Peyer's patch (tissue), 4 donors: ENCODE results near the gene SLC4A3. TPM values are rescaled to one million over a fixed set of nuclear protein-coding genes. Genes with fewer than 3 reads are reported as not detected.

Experiments
- DNase-seq, 3 donors: peaks; one replicate each; pipeline ENCODE4 v3.0.0-alpha.2; 2017 to 2019
- H3K27ac ChIP-seq, 4 donors: fragments of 200-600 bp; sonication (generic); one replicate each; pipeline ENCODE4 v1.5.1; 2016 to 2019
- H3K27me3 ChIP-seq, 2 donors: fragments of 200-600 bp; sonication (generic); one replicate each; pipeline ENCODE4 v1.5.1; 2019
- H3K36me3 ChIP-seq, 3 donors: fragments of 200-600 bp; sonication (generic); one replicate each; pipeline ENCODE4 v1.5.1; 2016 to 2019
- H3K4me1 ChIP-seq, 4 donors: fragments of 200-600 bp; sonication (generic); one replicate each; pipeline ENCODE4 v1.5.1; 2016 to 2019
- H3K4me3 ChIP-seq, 4 donors: fragments of 200-600 bp; sonication (generic); 1 replicate in 3 of 4; 2 replicates in 1 of 4; pipeline ENCODE4 v1.5.1; 2016 to 2019; ENCODE audit warnings: mild to moderate bottlenecking in 1 of 4
- H3K9me3 ChIP-seq, 4 donors: fragments of 200-600 bp; sonication (generic); one replicate each; pipeline ENCODE4 v1.5.1; 2016 to 2019; ENCODE audit warnings: mild to moderate bottlenecking in 1 of 4
- POLR2A ChIP-seq, 2 donors: fragments of 450-650 bp; IDR thresholded peaks; one replicate each; pipeline ENCODE4 v1.5.1; 2017; ENCODE audit warnings: antibody characterized with exemption in 2 of 2, mild to moderate bottlenecking in 2 of 2, moderate library complexity in 2 of 2
- total RNA-seq, 4 donors: library from RNA; depleted of rRNA; stranded (reverse); fragments of >200 nt; gene quantifications; one replicate each; pipeline ENCODE4 v1.1.0, GENCODE V29; 2016
- TF ChIP-seq, protein P1 (sequence below), 6 experiments: fragments of 450-650 bp in 4 of 6; fragments of 200-600 bp in 2 of 6; sonication (generic) in 1 of 6; IDR thresholded peaks; one replicate each; pipeline ENCODE4 v1.5.1; 2017 to 2019; ENCODE audit warnings: antibody characterized with exemption in 6 of 6, mild to moderate bottlenecking in 3 of 6, moderate library complexity in 1 of 6

Gene SLC4A3
- total RNA-seq, 4 donors from 2014 or later, result 0.57 to 8.1 TPM; not detected in 2

DNA sequence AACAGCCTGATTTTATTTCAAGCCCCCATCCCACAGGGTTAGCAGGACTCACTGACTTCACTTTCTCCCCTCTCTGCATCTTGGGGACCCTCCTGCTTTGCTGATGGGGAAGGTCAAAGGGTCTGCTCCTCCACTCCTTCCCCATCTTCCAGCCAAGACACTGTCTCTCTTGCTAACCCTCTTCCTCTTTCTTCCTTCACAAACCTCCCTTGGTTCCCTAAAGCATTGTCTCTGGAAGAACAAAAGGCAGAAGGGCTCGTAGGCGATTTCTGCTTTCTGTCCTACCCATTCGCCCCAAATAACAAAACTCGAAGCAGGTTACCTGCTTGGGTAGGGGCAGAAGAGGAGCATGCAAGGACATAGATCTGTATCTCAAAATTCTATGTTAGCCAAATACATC lies 5.5 kb upstream of the SLC4A3 start:
- Histone ChIP-seq H3K27ac (no peak overlapping the region), H3K27me3 (no peaks in the 10 kb centered on the region), H3K4me3 (no peak overlapping the region), H3K9me3 (no peaks in the 10 kb centered on the region), H3K36me3 (no peaks in the 10 kb centered on the region), H3K4me1 (no peaks in the 10 kb centered on the region)
- TF ChIP-seq, protein P1, sequence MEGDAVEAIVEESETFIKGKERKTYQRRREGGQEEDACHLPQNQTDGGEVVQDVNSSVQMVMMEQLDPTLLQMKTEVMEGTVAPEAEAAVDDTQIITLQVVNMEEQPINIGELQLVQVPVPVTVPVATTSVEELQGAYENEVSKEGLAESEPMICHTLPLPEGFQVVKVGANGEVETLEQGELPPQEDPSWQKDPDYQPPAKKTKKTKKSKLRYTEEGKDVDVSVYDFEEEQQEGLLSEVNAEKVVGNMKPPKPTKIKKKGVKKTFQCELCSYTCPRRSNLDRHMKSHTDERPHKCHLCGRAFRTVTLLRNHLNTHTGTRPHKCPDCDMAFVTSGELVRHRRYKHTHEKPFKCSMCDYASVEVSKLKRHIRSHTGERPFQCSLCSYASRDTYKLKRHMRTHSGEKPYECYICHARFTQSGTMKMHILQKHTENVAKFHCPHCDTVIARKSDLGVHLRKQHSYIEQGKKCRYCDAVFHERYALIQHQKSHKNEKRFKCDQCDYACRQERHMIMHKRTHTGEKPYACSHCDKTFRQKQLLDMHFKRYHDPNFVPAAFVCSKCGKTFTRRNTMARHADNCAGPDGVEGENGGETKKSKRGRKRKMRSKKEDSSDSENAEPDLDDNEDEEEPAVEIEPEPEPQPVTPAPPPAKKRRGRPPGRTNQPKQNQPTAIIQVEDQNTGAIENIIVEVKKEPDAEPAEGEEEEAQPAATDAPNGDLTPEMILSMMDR (IDR thresholded peaks at IDR 0.05), result no peak
- TF ChIP-seq POLR2A (IDR thresholded peaks at IDR 0.05), result no peak
- DNase-seq, result no peak

DNA sequence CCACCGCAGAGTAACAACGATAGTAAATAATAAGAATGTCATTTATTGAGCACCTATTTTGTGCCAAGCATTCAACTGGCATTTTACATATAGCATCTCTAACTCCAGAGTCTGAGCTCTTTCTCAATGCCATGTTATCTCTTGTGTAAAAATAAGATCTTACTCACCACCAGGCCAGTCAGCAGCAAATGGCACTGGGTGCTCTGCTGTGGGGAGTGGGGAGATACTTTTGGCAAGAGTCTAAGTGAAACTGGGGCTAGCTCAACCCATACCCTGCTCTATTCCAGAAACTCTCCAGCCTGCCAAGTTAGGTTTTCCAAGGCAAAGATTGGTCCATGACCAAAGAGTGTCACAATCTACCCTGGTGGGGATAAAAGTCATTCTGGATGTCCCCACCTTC lies 5.0 kb upstream of the SLC4A3 start:
- Histone ChIP-seq H3K36me3 (no peaks in the 10 kb centered on the region), H3K27me3 (no peaks in the 10 kb centered on the region), H3K4me3 (no peak overlapping the region), H3K27ac (no peak overlapping the region), H3K9me3 (no peaks in the 10 kb centered on the region), H3K4me1 (peaks cover 0 to under 1% (median 0%) of the 10 kb centered on the region in 4 donors)
- TF ChIP-seq, protein P1 (IDR thresholded peaks at IDR 0.05), result no peak
- TF ChIP-seq POLR2A (IDR thresholded peaks at IDR 0.05), result no peak
- DNase-seq, result no peak

DNA sequence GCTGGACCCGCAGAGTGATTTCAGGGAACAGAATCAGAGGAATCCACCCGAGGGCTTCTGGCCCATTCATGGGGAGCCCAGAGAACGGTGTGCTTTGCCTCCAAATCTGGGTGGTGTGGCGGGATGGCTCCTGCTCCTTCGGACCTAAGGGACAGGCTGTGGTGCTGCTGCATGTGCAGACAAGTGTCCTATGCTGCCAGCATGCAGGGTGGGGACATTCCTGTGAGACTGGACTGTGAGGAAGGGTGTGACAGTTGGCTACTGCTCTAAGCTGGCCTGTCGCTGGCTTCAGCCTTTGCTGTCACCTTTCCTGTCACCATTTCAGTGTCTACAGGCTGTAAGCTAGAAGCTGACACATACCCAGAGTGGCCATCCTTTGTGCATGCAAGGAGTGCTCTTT lies 2.9 kb upstream of the SLC4A3 start:
- Histone ChIP-seq H3K4me3 (no peak overlapping the region), H3K9me3 (no peaks in the 10 kb centered on the region), H3K27ac (no peak overlapping the region), H3K27me3 (no peaks in the 10 kb centered on the region), H3K4me1 (peaks cover 0 to 8% (median 3%) of the 10 kb centered on the region in 4 donors), H3K36me3 (no peaks in the 10 kb centered on the region)
- no peak for TF ChIP-seq POLR2A (IDR thresholded peaks at IDR 0.05)
- TF ChIP-seq, protein P1 (IDR thresholded peaks at IDR 0.05), result no peak
- DNase-seq, result no peak

DNA sequence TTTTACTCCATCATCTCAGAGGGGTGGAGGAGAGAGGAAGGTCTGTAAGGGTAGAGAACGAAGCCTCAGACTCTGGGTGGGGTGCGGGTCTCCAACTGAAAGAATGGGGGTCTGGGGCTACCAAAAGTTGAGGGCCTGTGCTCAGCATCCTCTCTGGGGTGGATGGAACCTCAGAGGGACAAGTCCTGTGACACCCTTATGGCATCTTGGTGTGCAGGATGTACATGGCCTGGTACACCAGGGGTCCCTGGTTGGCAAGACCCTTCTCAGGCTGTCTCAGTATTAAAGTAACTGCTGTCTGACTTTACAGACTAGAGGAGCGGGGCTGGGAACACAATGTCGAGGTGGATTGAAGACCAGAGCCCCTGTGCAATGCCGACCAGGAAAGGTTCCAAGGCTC lies 2.3 kb upstream of the SLC4A3 start:
- H3K27ac ChIP-seq, result no peak overlapping the region
- DNase-seq, result no peak
- TF ChIP-seq, protein P1 (IDR thresholded peaks at IDR 0.05), result no peak
- no peak for TF ChIP-seq POLR2A (IDR thresholded peaks at IDR 0.05)
- no peaks in the 10 kb centered on the region for H3K36me3 ChIP-seq
- peaks cover 0 to 8% (median 3%) of the 10 kb centered on the region in 4 donors for H3K4me1 ChIP-seq
- H3K27me3 ChIP-seq, result no peaks in the 10 kb centered on the region
- H3K9me3 ChIP-seq, result no peaks in the 10 kb centered on the region
- H3K4me3 ChIP-seq, result no peak overlapping the region

DNA sequence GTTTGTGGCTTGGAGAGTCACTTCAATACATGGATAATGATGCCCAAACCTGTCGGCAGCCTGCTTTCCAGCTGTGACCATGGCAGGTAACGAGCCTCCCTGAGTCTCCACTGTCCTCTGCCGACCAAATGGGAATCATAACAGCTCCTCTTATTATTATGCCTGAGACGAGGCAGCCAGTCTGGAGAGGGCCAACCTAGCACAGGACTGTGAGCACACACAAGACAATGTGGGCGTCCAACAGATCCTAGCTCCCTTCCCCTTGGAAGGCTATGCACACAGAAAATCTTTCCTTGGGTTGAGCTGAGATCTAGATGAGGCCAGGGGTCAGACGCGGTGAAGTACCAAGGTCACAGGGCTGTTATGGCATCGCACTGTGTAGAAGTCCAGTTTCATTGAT lies 890 bp upstream of the SLC4A3 start:
- peaks cover 0 to 8% (median 3%) of the 10 kb centered on the region in 4 donors for H3K4me1 ChIP-seq
- TF ChIP-seq, protein P1 (IDR thresholded peaks at IDR 0.05), result no peak
- TF ChIP-seq POLR2A (IDR thresholded peaks at IDR 0.05), result no peak
- DNase-seq, result no peak

More for the DNA sequence above, 890 bp upstream of the SLC4A3 start:
- H3K4me3 ChIP-seq, result no peak overlapping the region
- H3K9me3 ChIP-seq, result no peaks in the 10 kb centered on the region
- no peaks in the 10 kb centered on the region for H3K36me3 ChIP-seq
- H3K27ac ChIP-seq, result no peak overlapping the region
- H3K27me3 ChIP-seq, result no peaks in the 10 kb centered on the region
